Hematopoietic multipotent progenitor cell (in vitro differentiated cells): ENCODE measurements around the gene ADPRM. TPM values are rescaled to one million over a fixed set of nuclear protein-coding genes. Genes with fewer than 3 reads are reported as not detected.
"Not testable (repeated sequence)": the region's sequence is repeated elsewhere in the genome, so short reads cannot be mapped to it uniquely, and the experiment has no call there.

Experiments
- DNase-seq, 3 donors: peaks; one replicate each; pipeline ENCODE4 v3.0.0-alpha.2; 2011 to 2015; ENCODE audit warnings: low read depth in 2 of 3, low spot score in 2 of 3
- total RNA-seq: library from RNA; depleted of rRNA; stranded (reverse); fragments of >200 nt; gene quantifications from one replicate; pipeline ENCODE4 v1.2.3, GENCODE V29; 2012

ADPRM gene
- total RNA-seq, 1 donor: 32.3 TPM

DNA sequence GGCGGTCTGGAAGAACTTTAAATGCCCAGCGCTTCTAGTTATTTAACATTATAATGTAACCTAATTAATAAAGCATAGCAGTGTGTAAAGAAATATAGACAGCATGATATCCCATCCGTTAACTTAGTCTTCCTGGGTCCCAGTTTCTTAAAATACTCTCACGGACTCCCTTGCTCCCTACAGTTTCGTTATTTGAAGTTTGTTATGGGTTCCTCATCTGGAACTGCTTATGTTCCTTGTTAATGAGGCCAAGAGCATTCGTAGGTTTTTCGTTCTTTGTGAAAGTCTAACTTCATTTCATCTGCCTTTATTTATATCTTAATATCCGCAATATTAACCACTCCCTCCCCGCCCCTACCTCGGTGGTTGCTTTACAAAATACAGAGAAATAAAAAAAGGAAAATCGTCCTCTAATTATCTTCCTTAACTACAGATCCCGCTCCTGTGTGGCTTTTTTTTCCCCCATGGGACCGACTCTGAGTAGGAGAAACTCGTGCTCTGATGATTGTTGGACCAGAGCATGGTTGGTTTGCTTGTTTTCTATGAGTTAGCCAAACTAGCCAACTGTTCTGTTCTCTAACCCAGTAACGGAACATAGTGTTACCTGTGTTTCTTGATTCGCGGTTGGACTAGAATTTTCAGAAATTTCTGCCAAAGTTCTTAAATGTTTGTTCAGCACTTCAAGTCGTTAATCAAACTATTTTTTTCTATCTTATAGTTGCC is 863 bp downstream of the ADPRM start:
- DNase-seq: no peak

GRCh38 chr17:10699856-10700255 is 2.5 kb downstream of the ADPRM start:
- peak in 1 of 3 donors; percentile 45 for DNase-seq

- DNase-seq: peak in 1 of 3 donors; percentile 19
These were observed 5.2 kb downstream of the ADPRM start for GRCh38 chr17:10702574-10702973.

DNA sequence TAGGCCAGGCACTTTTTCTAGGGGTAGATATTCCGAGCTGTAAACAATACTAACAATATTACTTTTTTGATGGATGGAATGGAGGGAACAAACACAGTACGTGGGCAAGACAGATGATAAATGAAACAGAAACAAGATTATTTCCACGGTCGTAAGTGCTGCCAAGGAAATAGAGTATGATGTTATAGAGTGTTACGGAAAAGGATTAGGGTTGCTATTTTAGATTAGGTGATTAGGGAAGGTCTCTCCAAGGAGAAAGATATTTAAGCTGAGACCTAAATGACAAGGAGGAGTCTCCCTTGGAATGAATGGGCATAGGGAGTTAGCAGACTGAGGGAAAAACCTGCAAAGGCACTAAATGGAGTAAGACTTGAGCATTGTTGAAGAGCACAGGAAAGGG is 8.3 kb downstream of the ADPRM start:
- DNase-seq: no peak

- no peak for DNase-seq
These were observed 15.9 kb downstream of the ADPRM start for GRCh38 chr17:10713318-10713717.

DNA sequence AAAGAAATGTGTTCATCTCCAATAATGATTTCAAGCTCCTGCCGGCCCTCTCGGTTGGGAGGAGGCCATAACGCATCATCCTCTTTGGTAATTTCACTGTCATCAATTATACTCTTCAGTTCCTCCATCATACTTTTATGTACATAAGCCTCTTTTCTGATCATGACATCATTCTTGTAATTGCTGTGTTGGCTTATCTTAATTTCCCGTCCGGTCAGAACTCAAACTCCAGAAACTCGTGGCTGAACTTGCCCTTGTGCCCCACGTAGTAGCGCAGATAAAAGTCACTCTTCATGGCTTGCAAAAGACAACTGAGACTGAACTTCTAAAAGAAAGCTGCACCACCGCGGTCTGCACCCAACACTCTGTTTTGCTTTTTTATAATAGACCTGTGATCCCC is 18.8 kb downstream of the ADPRM start:
- no peak for DNase-seq

DNA sequence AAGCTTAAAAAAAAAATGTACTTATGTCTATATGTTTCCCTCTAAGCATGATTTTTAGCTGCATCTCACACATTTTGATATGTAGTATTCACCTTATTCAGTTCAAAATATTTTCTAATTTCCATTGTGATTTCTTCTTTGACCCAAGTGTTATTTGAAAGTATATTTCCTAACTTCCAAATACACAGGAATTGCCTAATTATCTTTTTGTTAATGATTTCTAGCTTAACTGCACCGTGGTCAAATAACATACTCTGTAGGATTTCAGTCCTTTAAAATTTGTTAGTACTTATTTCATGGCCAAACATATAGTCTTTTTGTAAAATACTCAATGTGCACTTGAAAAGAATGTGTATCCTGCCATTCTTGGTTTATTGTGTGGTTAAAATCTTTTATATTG is 21.2 kb downstream of the ADPRM start:
- DNase-seq: no peak

DNA sequence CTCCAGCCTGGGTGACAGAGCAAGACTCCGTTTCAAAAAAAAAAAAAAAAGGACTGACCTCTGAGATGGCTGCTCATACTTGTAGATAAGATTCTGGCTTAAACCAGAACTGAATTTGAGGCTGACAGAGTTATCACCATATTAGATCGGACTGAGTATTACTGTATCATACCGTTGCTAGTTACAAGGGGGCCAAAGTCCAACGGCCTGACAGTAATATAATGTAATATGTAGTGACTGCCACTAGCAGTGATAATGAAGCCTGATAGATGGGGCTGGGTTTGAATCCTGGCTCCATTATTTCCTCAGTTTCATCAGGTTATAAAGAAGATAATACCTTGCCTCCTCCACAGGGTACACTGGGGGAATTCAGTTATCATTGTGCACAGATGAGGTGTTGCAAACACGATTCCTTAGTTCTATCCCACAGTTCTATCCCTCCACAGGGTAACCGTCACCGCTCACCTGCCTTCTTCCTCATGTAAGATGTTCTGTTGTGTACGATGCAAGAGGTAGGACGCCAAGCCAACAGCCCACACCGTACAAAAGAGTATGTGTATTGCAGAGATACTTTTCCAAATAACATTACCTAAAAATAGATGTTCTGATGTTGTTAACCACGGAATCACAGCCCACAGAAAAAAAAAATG is 27.3 kb downstream of the ADPRM start:
- DNase-seq: no peak

DNA sequence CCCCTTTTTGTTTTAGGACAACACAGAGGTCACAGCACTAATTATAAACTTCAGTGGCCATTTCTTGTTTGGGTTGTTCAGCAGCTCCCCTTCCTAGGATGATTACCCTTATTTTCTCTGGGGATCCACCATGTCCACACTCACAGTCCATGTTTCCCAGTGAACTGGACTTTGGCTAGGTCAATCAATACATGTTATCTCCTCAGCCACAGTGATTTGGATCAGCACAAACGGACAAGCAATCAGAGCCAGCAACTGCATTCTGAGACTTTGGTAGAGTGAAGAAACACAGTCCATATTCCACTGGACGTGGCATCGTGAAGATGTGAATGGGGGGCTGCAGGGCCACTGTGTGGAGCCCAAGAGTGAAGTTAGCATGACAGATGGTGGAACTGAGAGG is 27.9 kb downstream of the ADPRM start:
- DNase-seq: no peak

DNA sequence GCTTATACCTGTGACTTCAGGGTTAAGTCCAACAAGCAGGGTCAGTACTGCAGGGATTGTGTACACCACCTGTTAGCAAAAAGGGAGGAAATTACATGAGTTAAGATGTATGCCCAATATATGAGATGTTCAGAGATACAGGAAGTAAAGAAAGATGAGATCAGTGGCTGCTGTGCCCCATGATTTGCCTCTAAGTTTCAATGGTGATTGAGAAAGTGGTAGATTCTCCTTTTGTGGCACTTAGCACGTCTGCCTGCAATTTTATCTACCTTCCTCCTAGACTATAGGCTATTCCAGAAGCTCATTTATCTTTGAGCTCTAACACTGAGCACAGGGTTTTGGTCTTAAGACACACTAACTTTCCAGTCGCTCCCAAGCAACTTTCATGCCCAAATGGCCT is 28.8 kb downstream of the ADPRM start:
- DNase-seq: no peak

- no peak for DNase-seq
These were observed 29.8 kb downstream of the ADPRM start for GRCh38 chr17:10727192-10727591.

DNA sequence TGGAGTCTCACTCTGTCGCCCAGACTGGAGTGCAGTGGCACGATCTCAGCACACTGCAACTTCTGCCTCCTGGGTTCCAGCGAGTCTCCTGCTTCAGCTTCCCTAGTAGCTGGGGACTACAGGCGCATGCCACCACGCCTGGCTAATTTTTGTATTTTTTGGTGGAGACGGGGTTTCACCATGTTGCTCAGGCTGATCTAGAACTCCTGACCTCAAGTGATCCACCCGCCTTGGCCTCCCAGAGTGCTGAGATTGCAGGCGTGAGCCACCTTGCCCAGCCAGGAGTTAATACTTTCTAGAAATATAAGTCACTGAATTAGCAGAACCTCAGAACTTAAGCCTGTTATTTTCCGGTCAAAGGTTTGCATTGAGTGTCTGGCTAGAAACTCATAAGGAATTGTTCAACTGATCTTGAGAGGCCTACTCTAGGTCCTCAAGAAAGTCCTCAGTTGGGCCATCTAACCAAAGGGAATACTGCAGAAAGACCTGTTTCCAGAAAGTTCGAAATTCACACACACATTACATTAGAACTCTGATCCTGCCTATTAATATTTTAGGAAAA is 31.0 kb downstream of the ADPRM start:
- DNase-seq: no peak

GRCh38 chr17:10729334-10730193 is 32.2 kb downstream of the ADPRM start, which contains the start of gene TMEM220:
TSS of gene TMEM220 (minus strand) at chr17:10730023. CDS start at chr17:10729851, 172 bp downstream.
- peak; percentile 17 to 76 (median 73) for DNase-seq

- DNase-seq: peak in 1 of 3 donors; percentile 0
These were observed 32.9 kb downstream of the ADPRM start for GRCh38 chr17:10730247-10730646.

- DNase-seq: no peak
These were observed 34.0 kb downstream of the ADPRM start for GRCh38 chr17:10731408-10731879.

DNA sequence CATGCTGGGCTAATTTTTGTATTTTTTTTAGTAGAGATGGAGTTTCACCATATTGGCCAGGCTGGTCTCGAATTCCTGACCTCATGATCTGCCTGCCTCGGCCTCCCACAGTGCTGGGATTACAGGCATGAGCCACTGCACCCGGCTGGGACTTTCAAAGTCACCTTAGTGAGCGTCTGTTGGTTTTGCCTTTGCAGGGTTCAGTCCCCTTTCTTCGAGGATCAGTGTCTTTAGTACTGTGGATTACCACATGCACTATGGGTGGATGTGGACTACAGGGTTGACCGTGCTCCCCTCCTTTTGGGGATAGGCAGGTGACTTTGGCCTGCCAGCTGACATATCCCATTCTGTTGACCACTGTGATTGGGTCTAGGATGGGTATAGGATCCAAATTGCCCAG is 34.7 kb downstream of the ADPRM start:
- DNase-seq: not testable (repeated sequence)

GRCh38 chr17:10733666-10734065 is 36.3 kb downstream of the ADPRM start:
- DNase-seq: no peak

- no peak for DNase-seq
These were observed 37.9 kb downstream of the ADPRM start for GRCh38 chr17:10735251-10735650.

DNA sequence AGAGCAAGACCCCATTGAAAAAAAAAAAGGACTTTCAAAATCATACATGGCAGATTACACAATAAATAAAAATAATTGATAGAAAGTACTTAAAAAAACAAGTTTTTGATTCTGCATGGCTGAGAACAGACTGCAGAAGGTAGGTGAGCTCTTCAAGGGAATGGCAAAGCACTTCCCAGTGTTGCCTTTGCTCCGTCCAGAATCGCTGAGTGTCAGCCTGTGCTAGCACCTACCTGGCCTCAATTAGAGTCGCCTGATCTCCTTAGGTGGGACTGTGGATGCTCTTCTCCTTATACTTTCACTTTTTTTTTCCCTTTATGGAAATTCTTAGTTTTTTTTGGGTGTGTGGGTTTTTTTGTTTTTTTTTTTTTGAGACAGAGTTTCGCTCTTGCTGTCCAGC is 38.4 kb downstream of the ADPRM start:
- DNase-seq: no peak

- DNase-seq: peak in 2 of 3 donors; percentile 41 to 68
These were observed 39.8 kb downstream of the ADPRM start for GRCh38 chr17:10737168-10737622.

GRCh38 chr17:10737736-10738135 is 40.3 kb downstream of the ADPRM start:
- no peak for DNase-seq
